Stimulated activated CD4-positive, alpha-beta T cell treated with anti-CD3 and anti-CD28 coated beads, Interleukin-2, amount 100 ng/mL, for 24 hours (primary cell): ENCODE results near the gene ANKRD34B.
"Not testable (repeated sequence)": the region's sequence is repeated elsewhere in the genome, so short reads cannot be mapped to it uniquely, and the experiment has no call there.

Experiments used
- DNase-seq, 2 donors: peaks; one replicate each; pipeline ENCODE4 v3.0.0-alpha.2; 2020

Gene ANKRD34B

DNA sequence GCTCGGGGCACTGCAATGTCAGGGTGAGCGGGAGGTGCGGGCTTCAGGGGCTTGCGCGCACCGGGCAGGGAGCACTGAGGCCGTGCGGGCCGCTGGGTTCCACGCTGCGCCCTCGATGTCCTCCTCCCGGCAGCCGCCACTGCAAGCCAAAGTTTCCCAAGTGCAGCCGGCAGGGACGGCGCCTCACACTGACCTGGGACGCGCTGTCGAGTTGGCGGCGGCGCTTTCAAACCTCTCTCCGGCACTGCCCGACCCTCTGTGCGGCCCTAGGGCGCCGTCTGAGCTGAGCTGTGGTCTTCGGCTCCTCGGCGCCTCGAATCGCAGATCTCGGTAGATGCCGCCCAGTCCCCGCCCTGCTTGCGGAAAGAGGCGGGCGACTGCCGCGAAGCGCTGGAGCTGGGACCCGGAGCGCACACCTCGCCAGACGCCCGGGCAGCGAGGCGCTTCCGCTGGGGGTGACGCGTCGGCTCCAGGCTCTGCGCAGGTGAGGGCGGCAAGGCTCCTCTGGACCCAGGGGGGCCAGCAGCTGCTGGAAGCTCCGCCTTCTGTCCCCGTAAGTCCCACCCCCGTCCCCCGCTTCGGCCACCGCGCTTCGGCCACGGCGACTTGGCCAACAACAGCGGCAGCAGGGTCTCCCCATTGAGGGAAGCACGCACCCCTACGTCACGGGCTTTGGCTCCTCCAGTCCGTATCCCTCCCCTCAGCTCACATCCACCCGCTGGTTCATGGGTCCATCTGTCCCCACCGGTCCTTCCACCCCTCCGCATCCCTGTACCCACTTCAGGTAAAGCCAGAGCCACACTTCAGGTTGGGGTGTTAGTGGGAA is at the start of gene ANKRD34B:
Gene ANKRD34B, minus strand, starts transcription at position 320 of the 826 bp plus-strand sequence. CDS start 10,261 bp downstream, outside the sequence.
- DNase-seq = peak in 1 of 2 donors; percentile 66

DNA sequence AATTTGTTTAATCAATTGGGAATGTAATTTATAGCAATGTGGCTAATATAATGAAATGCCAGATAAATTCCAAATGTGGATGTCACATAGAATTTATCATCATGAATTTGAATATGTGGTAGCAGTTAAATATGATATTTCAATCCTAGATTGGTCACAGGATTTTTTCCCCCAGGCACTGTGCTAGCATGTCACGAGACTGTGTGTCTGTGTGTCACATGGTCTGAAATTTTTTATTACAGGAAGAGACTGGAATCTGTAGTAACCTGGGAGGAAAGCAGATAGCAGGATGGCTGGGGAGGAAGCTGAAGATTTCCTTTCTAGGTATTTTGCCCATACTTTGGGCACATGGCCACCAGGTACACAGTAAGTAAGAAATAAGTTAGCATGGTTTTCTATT is 49.0 kb upstream of the ANKRD34B start:
- no peak for DNase-seq

GRCh38 chr5:80618438-80618837 is 48.4 kb upstream of the ANKRD34B start:
- DNase-seq = no peak

- no peak for DNase-seq
Observed at GRCh38 chr5:80615266-80615914, 45.3 kb upstream of the ANKRD34B start.

DNA sequence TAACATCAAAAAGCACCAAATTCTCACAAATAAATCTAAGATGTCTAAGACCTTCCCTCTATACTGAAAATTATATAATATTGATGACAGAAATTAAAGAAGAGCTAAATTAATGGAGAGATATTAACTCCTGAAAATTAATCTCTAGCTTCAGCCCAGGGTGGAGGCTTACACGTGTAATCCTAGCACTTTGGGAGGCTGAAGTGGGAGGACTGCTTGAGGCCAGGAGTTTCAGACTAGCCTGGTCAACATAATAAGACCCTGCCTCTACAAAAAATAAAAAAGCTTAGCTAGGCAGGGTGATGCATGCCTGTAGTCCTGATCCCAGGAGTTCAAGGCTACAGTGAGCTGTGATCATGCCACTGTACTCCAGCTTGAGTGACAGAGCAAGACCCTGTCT is 39.6 kb upstream of the ANKRD34B start:
- no peak for DNase-seq

GRCh38 chr5:80608731-80609130 is 38.7 kb upstream of the ANKRD34B start:
- DNase-seq = no peak

GRCh38 chr5:80607832-80608231 is 37.8 kb upstream of the ANKRD34B start:
- no peak for DNase-seq

- no peak for DNase-seq
Observed at GRCh38 chr5:80607343-80607742, 37.3 kb upstream of the ANKRD34B start.

DNA sequence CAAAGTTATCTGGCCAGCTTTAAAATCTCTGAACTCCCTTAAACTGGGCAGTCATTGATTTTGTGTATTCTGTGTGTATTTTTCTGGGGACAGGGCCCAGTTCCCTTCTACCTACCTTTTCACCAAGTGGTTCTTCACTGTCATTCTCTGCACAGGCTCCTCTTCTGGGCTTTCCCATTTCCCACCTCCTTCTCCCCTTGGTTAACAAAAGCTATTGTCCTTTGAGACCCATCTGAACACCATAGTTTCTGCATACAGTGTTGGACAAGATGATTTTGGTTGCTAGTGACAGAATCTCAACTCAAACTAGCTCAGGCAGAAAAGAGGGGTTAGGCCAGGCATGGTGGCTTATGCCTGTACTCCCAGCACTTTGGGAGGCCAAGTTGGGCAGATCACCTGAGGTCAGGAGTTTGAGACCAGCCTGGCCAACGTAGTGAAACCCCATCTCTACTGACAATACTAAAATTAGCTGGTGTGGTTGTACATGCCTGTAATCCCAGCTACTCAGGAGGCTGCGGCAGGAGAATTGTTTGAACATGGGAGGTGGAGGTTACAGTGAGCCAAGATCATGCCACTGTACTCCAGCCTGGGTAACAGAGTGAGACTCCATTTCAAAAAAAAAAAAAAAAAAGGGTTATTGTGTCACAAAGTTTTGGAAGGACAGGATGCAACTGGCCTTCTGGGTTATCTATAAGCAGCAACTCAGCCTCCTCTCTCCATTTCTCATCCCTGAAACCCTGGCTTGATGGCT is 31.0 kb upstream of the ANKRD34B start:
- DNase-seq = no peak

- DNase-seq = no peak
Observed at GRCh38 chr5:80597500-80597899, 27.4 kb upstream of the ANKRD34B start.

GRCh38 chr5:80594810-80595209 is 24.7 kb upstream of the ANKRD34B start:
- DNase-seq = no peak

GRCh38 chr5:80592761-80593160 is 22.7 kb upstream of the ANKRD34B start:
- no peak for DNase-seq

DNA sequence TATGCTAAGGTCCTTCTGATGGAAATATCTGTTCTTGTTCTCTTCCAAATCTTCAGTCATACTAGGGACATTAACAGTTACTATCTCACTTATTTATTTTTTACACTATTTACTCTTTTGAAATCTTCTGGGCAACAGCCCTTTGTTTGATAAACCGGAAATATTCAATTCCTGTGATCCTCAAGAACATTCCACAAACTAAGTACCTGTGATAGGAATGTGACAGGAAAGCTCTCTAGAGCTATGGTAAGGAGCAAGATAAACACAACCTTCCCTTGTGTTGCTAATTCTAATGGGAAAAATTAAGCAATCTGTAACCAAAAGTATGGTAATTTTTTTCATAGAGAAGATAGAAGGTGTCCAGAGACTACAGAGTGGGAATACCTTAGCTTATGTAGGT is 22.0 kb upstream of the ANKRD34B start:
- DNase-seq = no peak

DNA sequence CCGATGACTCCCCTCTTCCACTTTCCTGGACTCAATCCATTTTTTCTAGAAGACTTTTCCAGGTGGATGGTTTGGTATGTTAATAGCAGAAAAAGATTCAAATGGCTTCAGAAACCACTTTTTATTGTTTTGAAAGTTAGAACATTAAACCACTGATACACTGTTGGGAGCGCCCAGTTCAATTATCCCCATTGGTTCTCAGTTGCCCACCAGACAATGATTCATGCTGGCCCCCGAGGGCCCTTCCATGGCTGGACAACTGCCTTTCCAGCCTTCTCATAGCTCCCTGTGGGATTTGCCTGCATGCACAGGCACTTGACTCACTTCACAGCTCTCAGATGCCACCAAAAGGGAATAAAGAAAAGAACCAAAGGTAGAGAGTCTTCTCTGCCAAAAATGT is 21.3 kb upstream of the ANKRD34B start:
- no peak for DNase-seq

GRCh38 chr5:80590766-80591165 is 20.7 kb upstream of the ANKRD34B start:
- no peak for DNase-seq

DNA sequence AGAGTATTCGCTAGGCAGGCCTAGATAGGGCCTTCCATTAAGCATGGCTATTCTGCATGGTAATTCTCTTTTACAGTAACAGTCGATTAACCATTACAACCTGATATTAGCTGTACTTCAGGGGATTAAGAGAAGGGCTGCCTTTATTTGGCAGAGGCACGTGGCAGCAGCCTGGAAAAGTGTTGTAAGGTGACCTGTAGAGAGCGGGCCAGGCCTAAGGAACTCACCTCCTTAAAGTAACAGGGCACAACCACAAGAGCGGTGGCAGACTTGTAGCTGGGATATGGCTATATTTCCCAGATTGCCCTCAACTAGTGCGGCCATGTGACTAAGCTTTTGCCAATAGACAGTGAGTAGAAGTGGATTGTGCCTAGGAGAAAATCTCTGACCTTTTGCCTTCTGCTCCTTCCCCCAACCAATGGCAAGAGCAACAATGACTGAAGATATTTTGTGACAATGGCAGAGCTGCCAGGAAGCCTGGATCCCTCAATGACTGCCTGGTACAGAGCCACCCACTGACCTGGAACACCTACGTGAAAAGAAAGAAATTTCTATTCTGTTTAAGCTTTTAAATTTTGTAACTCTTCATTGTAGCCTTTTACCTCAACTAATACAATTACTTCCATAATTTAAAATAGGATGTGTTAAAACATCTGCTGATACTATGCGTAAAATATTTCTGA is 18.9 kb upstream of the ANKRD34B start:
- no peak for DNase-seq

GRCh38 chr5:80584770-80585169 is 14.7 kb upstream of the ANKRD34B start:
- DNase-seq = no peak

DNA sequence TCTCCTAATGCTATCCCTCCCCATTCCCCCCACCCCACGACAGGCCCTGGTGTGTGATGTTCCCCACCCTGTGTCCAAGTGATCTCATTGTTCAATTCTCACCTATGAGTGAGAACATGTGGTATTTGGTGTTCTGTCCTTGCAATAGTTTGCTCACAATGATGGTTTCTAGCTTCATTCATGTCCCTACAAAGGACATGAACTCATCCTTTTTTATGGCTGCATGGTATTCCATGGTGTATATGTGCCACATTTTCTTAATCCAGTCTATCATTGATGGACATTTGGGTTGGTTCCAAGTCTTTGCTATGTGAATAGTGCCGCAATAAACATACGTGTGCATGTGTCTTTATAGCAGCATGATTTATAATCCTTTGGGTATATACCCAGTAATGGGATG is 10.2 kb upstream of the ANKRD34B start:
- DNase-seq = not testable (repeated sequence)

DNA sequence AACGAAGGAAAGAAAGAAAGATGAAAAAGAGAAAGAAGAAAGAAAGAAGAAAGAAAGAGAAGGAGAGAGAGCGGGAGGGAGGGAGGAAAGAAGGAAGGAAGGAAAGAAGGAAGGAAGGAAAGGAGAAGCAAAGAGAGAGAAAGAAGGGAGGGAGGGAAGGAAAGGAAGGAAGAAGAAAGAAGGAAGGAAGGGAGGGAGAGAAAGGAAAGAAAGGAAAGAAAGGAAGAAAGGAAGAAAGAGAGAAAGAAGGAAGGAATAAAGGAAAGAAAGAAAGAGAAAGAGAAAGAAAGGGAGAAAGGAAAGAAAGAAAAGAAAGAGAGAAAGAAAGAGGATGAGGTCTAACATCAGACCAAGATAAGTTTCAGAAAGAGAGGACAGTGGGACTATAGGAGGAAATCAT is 9.0 kb upstream of the ANKRD34B start:
- no peak for DNase-seq

DNA sequence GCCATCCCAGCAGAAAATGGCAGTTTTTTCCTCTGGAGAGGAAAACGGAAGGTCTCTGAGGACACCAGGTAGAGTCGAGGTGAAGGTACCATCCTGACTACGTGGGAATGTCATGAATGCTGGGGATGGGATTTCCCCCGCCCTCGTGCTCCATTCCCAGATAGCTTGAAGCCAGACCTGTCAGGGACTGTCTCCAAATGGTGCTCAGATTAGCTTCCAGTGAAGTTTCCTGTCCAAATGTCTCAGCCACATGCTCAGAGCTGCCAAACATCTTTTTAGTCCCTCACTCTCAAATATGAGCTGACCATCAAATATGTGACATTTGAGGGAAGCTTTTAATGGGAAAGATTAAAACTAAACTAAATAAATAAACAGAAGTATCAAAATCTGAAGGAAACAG is 7.6 kb upstream of the ANKRD34B start:
- DNase-seq = no peak

DNA sequence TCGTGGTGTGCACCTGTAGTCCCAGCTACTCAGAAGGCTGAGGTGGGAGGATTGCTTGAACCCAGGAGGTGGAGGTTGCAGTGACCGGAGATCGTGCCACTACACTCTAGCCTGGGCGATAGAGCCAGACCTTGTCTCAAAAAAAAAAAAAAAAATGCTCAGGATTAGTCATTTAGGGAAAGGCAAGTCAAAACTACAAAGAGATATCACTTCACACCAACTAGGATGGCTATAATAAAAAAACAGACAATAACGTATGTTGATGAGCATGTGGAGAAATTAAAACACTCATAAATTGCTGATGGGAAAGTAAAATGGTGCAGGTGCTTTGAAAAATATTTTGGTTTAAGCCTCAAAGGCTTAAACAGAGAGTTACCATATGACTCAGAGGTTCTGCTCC is 6.3 kb upstream of the ANKRD34B start:
- DNase-seq = no peak

- DNase-seq = no peak
Observed at GRCh38 chr5:80573062-80573461, 3.0 kb upstream of the ANKRD34B start.
